Omental fat pad (tissue), 4 donors: Measurements from ENCODE around the gene SLC9A9. TPM values are rescaled to one million over a fixed set of nuclear protein-coding genes. Genes with fewer than 3 reads are reported as not detected.

Source experiments
- ATAC-seq: fragments of 150-250 bp; one replicate; pipeline ENCODE4 v1.9.1; 2016; ENCODE audit warnings: mild to moderate bottlenecking, moderate library complexity; ENCODE audit not compliant: low FRiP score
- DNase-seq: peaks from one replicate; pipeline ENCODE4 v3.0.0-alpha.2; 2019; ENCODE audit warnings: low spot score
- CTCF ChIP-seq, 3 donors: fragments of 450-650 bp; IDR thresholded peaks; one replicate each; pipeline ENCODE4 v1.5.1; 2016 to 2017; ENCODE audit warnings: antibody characterized with exemption in 3 of 3, mild to moderate bottlenecking in 3 of 3, moderate library complexity in 2 of 3
- total RNA-seq, 4 donors: library from RNA; depleted of rRNA; stranded (reverse); fragments of >200 nt; gene quantifications; one replicate each; pipeline ENCODE4 v1.1.0, GENCODE V29; 2016

SLC9A9 gene
- total RNA-seq, 4 donors from 2014 or later, result 15.5 to 39.6 (median 26.9) TPM

- ATAC-seq, result no peak
- no peak for DNase-seq
- TF ChIP-seq CTCF (IDR thresholded peaks at IDR 0.05), result no peak
These were observed 429.9 kb downstream of the SLC9A9 start for GRCh38 chr3:143418391-143418790.

DNA sequence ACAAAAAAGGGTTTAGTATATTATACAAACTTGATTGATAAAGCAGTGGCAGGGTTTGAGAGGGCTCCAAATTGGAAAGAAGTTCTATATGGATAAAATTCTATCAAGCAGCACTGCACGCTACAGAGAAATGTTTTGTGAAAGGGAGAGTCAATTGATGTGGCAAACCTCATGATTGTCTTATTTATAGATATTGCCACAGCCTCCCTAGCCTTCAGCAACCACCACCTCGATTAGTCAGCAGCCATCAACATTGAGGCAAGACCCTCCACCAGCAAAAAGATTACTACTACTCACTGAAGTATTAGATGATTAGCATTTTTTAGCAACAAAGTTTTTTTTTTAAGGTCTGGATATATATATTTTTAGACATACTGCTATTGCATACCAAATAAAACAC is 432.0 kb downstream of the SLC9A9 start:
- TF ChIP-seq CTCF (IDR thresholded peaks at IDR 0.05), result no peak
- ATAC-seq (no peak), DNase-seq (no peak)

GRCh38 chr3:143414571-143415253 is 433.6 kb downstream of the SLC9A9 start:
- ATAC-seq, result no peak
- no peak for DNase-seq
- no peak for TF ChIP-seq CTCF (IDR thresholded peaks at IDR 0.05)

GRCh38 chr3:143413372-143413771 is 434.9 kb downstream of the SLC9A9 start:
- DNase-seq (no peak), ATAC-seq (no peak)
- no peak for TF ChIP-seq CTCF (IDR thresholded peaks at IDR 0.05)

DNA sequence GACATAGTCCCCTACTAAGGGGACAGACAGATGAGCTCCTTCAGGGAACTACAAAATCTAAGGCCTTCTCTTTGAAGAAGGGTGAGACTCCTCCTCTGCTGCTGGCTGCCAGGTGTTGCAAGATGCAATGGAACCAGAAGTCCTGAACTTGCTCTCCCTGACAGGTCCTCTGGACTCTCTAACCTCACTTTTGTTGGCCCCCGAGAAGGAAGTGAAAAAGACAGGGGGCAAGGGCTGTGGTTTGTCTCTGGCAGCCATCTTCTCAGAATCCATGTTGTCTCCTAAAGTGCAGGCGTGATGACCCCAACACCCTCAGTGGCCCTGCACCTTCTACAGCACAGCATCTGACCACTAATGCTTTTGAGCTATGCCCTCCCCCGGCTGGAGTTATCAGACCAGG is 436.2 kb downstream of the SLC9A9 start:
- no peak for DNase-seq
- ATAC-seq, result no peak
- TF ChIP-seq CTCF (IDR thresholded peaks at IDR 0.05), result no peak

GRCh38 chr3:143410259-143410658 is 438.0 kb downstream of the SLC9A9 start:
- ATAC-seq (no peak), DNase-seq (no peak)
- TF ChIP-seq CTCF (IDR thresholded peaks at IDR 0.05), result no peak

DNA sequence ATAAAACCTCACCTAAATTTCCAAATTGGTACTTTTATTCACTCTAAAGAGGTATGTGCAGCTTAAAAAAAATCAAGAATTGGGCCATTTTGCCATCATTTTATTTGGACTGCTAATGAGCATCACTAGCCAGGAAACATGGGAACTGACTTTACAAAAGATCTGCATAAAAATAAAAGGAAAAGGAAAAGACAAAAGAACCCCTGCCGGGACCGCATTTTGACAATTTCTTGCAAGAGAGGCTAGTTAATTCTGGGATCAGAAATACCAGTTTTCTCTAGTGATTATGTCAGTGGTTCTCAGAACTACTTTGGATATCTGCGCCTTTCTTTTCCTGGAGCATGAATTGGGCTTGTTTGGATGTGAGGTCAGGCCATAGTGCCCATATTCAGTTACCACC is 439.5 kb downstream of the SLC9A9 start:
- ATAC-seq (no peak), DNase-seq (no peak)
- TF ChIP-seq CTCF (IDR thresholded peaks at IDR 0.05), result no peak
